Measurements from ENCODE around the gene PDE9A. TPM values are rescaled to one million over a fixed set of nuclear protein-coding genes. Genes with fewer than 3 reads are reported as not detected.
"Not testable (repeated sequence)": the region's sequence is repeated elsewhere in the genome, so short reads cannot be mapped to it uniquely, and the experiment has no call there.

Gene PDE9A
- total RNA-seq, 1 donor from 2014 or later, result 2.0 TPM

- H3K4me3 ChIP-seq (ENCODE audit: low read depth, low read length), result no peak overlapping the region
- TF ChIP-seq CTCF (conservative IDR thresholded peaks at IDR 0.05; ENCODE audit: low read depth, low read length), result no peak
- DNase-seq (ENCODE audit: low read depth), result no peak
Observed at GRCh38 chr21:42612390-42612789, 41.0 kb upstream of the PDE9A start.

- no peak for DNase-seq (ENCODE audit: low read depth)
- TF ChIP-seq CTCF (conservative IDR thresholded peaks at IDR 0.05; ENCODE audit: low read depth, low read length), result no peak
- H3K4me3 ChIP-seq (ENCODE audit: low read depth, low read length), result peak overlapping the region; percentile 41
Observed at GRCh38 chr21:42613756-42614155, 39.7 kb upstream of the PDE9A start.

- no peak for TF ChIP-seq CTCF (conservative IDR thresholded peaks at IDR 0.05; ENCODE audit: low read depth, low read length)
- H3K4me3 ChIP-seq (ENCODE audit: low read depth, low read length), result peak overlapping the region; percentile 41
- no peak for DNase-seq (ENCODE audit: low read depth)
Observed at GRCh38 chr21:42614396-42614795, 39.0 kb upstream of the PDE9A start.

GRCh38 chr21:42614811-42615351 lies 38.5 kb upstream of the PDE9A start:
- H3K4me3 ChIP-seq (ENCODE audit: low read depth, low read length), result peak overlapping the region; percentile 41
- DNase-seq (ENCODE audit: low read depth), result no peak
- no peak for TF ChIP-seq CTCF (conservative IDR thresholded peaks at IDR 0.05; ENCODE audit: low read depth, low read length)

GRCh38 chr21:42615377-42615776 lies 38.0 kb upstream of the PDE9A start:
- not testable (repeated sequence) for H3K4me3 ChIP-seq (ENCODE audit: low read depth, low read length); DNase-seq (ENCODE audit: low read depth)

GRCh38 chr21:42615924-42616323 lies 37.5 kb upstream of the PDE9A start:
- no peak for DNase-seq (ENCODE audit: low read depth)
- TF ChIP-seq CTCF (conservative IDR thresholded peaks at IDR 0.05; ENCODE audit: low read depth, low read length), result no peak
- no peak overlapping the region for H3K4me3 ChIP-seq (ENCODE audit: low read depth, low read length)

GRCh38 chr21:42616446-42616845 lies 37.0 kb upstream of the PDE9A start:
- TF ChIP-seq CTCF (conservative IDR thresholded peaks at IDR 0.05; ENCODE audit: low read depth, low read length), result no peak
- H3K4me3 ChIP-seq (ENCODE audit: low read depth, low read length), result no peak overlapping the region

More at GRCh38 chr21:42616446-42616845, 37.0 kb upstream of the PDE9A start:
- no peak for DNase-seq (ENCODE audit: low read depth)

All from epithelial cell of proximal tubule (primary cell).